CD8-positive, alpha-beta memory T cell (primary cell): ENCODE data around the gene CNTNAP5. TPM values are rescaled to one million over a fixed set of nuclear protein-coding genes. Genes with fewer than 3 reads are reported as not detected.

ENCODE experiments used
- CTCF ChIA-PET: fragments of 350-600 bp; sonication (Branson Sonifier 250); formaldehyde crosslinking; loops from one replicate; lab custom pipeline; 2021; ENCODE audit warnings: antibody characterized with exemption; lab: Charles Lee
- POLR2A ChIA-PET: fragments of 350-600 bp; sonication (Branson Sonifier 250); formaldehyde crosslinking; loops from one replicate; lab custom pipeline; 2021; ENCODE audit warnings: antibody characterized with exemption; lab: Charles Lee
- DNase-seq, 5 donors: peaks; one replicate each; pipeline versions ENCODE4 v3.0.0 to v3.0.0-alpha.2; 2020 to 2022; ENCODE audit warnings: mixed read lengths in 1 of 5
- H3K27ac ChIP-seq: one replicate; pipeline ENCODE4 v1.7.0; 2013; ENCODE audit warnings: low read depth, mild to moderate bottlenecking, low read length, moderate library complexity
- H3K27me3 ChIP-seq: 2 replicates; pipeline ENCODE4 v1.7.0; 2013; ENCODE audit warnings: low read length, mild to moderate bottlenecking; ENCODE audit not compliant: insufficient read depth, poor library complexity, severe bottlenecking
- H3K36me3 ChIP-seq: 2 replicates; pipeline ENCODE4 v1.7.0; 2013; ENCODE audit warnings: mild to moderate bottlenecking, low read length, moderate library complexity; ENCODE audit not compliant: insufficient read depth
- H3K4me1 ChIP-seq: 2 replicates; pipeline ENCODE4 v1.7.0; 2013; ENCODE audit warnings: mild to moderate bottlenecking, low read length, moderate library complexity; ENCODE audit not compliant: insufficient read depth
- H3K4me3 ChIP-seq: 2 replicates; pipeline ENCODE4 v1.7.0; 2013; ENCODE audit warnings: mild to moderate bottlenecking, low read length
- H3K9me3 ChIP-seq: 2 replicates; pipeline ENCODE4 v1.7.0; 2013; ENCODE audit warnings: mild to moderate bottlenecking, low read length
- H3K27ac Mint-ChIP-seq, 8 donors: one replicate each; pipeline ENCODE4 v1.8.0; 2020 to 2021; ENCODE audit warnings: mixed read lengths in 8 of 8, mild to moderate bottlenecking in 6 of 8, inconsistent platforms in 3 of 8, moderate library complexity in 3 of 8
- H3K27me3 Mint-ChIP-seq, 2 donors: one replicate each; pipeline ENCODE4 v1.8.0; 2020 to 2021; ENCODE audit warnings: mixed read lengths in 2 of 2, mild to moderate bottlenecking in 1 of 2, moderate library complexity in 1 of 2
- H3K36me3 Mint-ChIP-seq, 3 donors: one replicate each; pipeline ENCODE4 v1.8.0; 2020 to 2021; ENCODE audit warnings: mixed read lengths in 3 of 3, inconsistent platforms in 1 of 3, mild to moderate bottlenecking in 1 of 3
- H3K4me1 Mint-ChIP-seq, 3 donors: one replicate each; pipeline ENCODE4 v1.8.0; 2020 to 2021; ENCODE audit warnings: mixed read lengths in 3 of 3, inconsistent platforms in 1 of 3, mild to moderate bottlenecking in 1 of 3
- H3K4me3 Mint-ChIP-seq, 7 donors: one replicate each; pipeline ENCODE4 v1.8.0; 2020 to 2021; ENCODE audit warnings: mixed read lengths in 7 of 7, mild to moderate bottlenecking in 6 of 7, moderate library complexity in 4 of 7, inconsistent platforms in 2 of 7
- H3K9me3 Mint-ChIP-seq, 5 donors: one replicate each; pipeline ENCODE4 v1.8.0; 2020 to 2022; ENCODE audit warnings: mixed read lengths in 5 of 5, mild to moderate bottlenecking in 3 of 5, moderate library complexity in 2 of 5, inconsistent platforms in 1 of 5
- polyA plus RNA-seq: library from polyadenylated mRNA; unstranded; fragments of 300-500 nt; fragmentation: Illumina TruSeq; gene quantifications from one replicate; pipeline ENCODE4 v1.2.3, GENCODE V29; 2021
- total RNA-seq, 2 experiments: library from RNA; stranded (reverse); gene quantifications; one replicate each; pipeline ENCODE4 v1.2.3, GENCODE V29; 2021

The CNTNAP5 gene
- total and polyA plus RNA-seq, 3 experiments from 2014 or later: not detected

- Mint-ChIP-seq H3K4me1 (no peaks in the 10 kb centered on the region), H3K27ac (no peak overlapping the region), H3K4me3 (no peak overlapping the region), H3K9me3 (peaks cover 0 to 14% (median 6%) of the 10 kb centered on the region in 5 donors), H3K36me3 (no peaks in the 10 kb centered on the region), H3K27me3 (no peaks in the 10 kb centered on the region)
- no peak for DNase-seq
- CTCF ChIA-PET: no interaction called here
- POLR2A ChIA-PET: no interaction called here
- Histone ChIP-seq H3K27ac (no peak overlapping the region), H3K4me1 (no peaks in the 10 kb centered on the region), H3K4me3 (no peak overlapping the region), H3K36me3 (no peaks in the 10 kb centered on the region), H3K27me3 (no peaks in the 10 kb centered on the region), H3K9me3 (no peaks in the 10 kb centered on the region)
Measured at GRCh38 chr2:124713969-124714368, 688.9 kb downstream of the CNTNAP5 start.

DNA sequence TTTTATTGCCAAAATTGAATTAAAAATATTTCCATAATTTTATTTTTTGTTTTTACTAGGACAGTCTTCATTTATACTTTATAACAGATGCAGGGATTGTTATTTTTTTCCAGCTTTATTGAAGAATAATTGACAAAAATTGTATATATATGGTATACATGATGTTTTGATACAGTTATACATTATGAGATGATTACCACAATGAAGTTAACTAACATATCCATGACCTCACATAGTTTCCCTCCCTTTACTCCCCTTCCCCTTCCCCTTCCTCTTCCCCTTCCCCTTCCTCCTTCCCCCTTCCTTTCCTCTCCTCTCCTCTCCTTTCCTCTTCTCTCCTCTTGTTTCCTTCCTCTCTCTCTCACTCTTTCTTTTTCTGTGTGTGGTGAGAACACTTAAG, 700.1 kb downstream of the CNTNAP5 start:
- Mint-ChIP-seq H3K9me3 (peaks cover 0 to 16% (median 3%) of the 10 kb centered on the region in 5 donors), H3K36me3 (no peaks in the 10 kb centered on the region), H3K27me3 (no peaks in the 10 kb centered on the region), H3K4me1 (no peaks in the 10 kb centered on the region), H3K4me3 (no peak overlapping the region), H3K27ac (no peak overlapping the region)
- Histone ChIP-seq H3K27me3 (no peaks in the 10 kb centered on the region), H3K4me3 (no peak overlapping the region), H3K27ac (no peak overlapping the region), H3K9me3 (no peaks in the 10 kb centered on the region), H3K4me1 (no peaks in the 10 kb centered on the region), H3K36me3 (no peaks in the 10 kb centered on the region)
- CTCF ChIA-PET: no interaction called here
- DNase-seq: no peak
- POLR2A ChIA-PET: no interaction called here

GRCh38 chr2:124740636-124741035, 715.5 kb downstream of the CNTNAP5 start:
- H3K4me3 ChIP-seq: no peak overlapping the region
- no peaks in the 10 kb centered on the region for H3K4me1 ChIP-seq
- H3K9me3 ChIP-seq: no peaks in the 10 kb centered on the region
- H3K27ac ChIP-seq: no peak overlapping the region
- no peak for DNase-seq
- Mint-ChIP-seq H3K36me3 (no peaks in the 10 kb centered on the region), H3K4me1 (no peaks in the 10 kb centered on the region), H3K9me3 (peaks cover 5 to 22% (median 10%) of the 10 kb centered on the region in 5 donors), H3K27ac (no peak overlapping the region), H3K27me3 (no peaks in the 10 kb centered on the region), H3K4me3 (no peak overlapping the region)
- no peaks in the 10 kb centered on the region for H3K27me3 ChIP-seq
- no peaks in the 10 kb centered on the region for H3K36me3 ChIP-seq
- ChIA-PET POLR2A (no interaction called here), CTCF (no interaction called here)

DNA sequence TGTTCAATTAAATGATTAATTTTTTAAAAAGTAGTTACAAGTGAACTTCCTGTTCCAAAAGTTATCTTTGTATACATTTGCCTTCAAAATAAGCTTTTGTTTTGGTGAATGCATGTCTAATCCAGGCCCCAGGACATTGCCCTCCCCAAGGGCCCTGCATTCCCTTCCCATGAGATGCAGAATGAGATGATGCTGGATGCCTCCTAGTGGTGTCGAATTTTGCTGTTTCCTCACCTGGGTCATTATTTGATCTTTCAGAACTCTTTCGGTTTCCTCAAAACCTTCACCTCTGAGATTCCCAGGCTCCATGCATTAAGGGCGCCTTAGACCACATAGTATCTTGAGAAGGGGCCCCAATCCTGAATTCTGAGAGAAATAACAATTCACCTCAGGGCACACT, 728.8 kb downstream of the CNTNAP5 start:
- Histone ChIP-seq H3K9me3 (no peaks in the 10 kb centered on the region), H3K4me3 (no peak overlapping the region), H3K36me3 (no peaks in the 10 kb centered on the region), H3K27me3 (no peaks in the 10 kb centered on the region), H3K27ac (no peak overlapping the region), H3K4me1 (no peaks in the 10 kb centered on the region)
- DNase-seq: no peak
- H3K27ac Mint-ChIP-seq: no peak overlapping the region
- ChIA-PET POLR2A (no interaction called here), CTCF (no interaction called here)
- peaks cover 1 to 15% (median 7%) of the 10 kb centered on the region in 5 donors for H3K9me3 Mint-ChIP-seq
- H3K36me3 Mint-ChIP-seq: no peaks in the 10 kb centered on the region
- no peaks in the 10 kb centered on the region for H3K4me1 Mint-ChIP-seq
- no peak overlapping the region for H3K4me3 Mint-ChIP-seq
- no peaks in the 10 kb centered on the region for H3K27me3 Mint-ChIP-seq

DNA sequence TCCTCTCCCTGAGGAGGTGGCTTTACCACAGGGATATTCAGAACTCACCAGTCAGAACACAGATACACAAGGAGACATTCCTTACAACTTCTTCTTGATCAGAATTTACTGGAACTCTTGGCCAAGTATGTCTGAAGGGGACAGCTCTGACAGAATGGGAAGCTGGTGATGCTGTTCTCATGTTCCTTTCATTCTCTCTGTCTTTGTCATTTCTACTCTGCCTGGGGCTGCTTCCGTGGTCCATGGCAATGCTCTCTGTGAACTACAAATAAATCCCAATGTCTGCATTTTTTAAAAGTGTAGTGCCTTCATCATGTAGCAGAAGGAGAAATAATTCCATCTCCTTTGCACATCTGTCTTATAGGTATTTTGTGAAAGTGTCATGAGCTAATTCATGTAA, 730.3 kb downstream of the CNTNAP5 start:
- no peaks in the 10 kb centered on the region for H3K4me1 ChIP-seq

DNA sequence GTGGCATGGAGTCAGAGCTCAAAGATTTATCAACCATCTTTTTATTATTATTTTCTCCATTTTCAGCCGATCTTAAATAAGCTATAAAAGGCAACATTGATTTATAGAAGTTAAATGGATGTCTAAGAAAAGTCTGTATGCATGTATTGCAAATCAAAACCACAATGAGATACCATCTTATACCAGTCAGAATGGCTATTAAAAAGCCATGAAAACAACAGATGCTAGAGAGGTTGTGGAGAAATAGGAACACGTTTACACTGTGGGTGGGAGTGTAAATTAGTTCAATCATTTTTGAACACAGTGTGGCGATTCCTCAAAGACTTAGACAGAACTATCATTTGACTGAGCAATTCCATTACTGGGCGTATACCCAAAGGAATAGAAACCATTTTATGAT, 731.0 kb downstream of the CNTNAP5 start:
- POLR2A ChIA-PET: no interaction called here
- H3K27me3 ChIP-seq: no peaks in the 10 kb centered on the region
- DNase-seq: no peak
- Mint-ChIP-seq H3K27ac (no peak overlapping the region), H3K27me3 (no peaks in the 10 kb centered on the region), H3K9me3 (peaks cover 0 to 13% (median 3%) of the 10 kb centered on the region in 5 donors), H3K4me1 (no peaks in the 10 kb centered on the region), H3K36me3 (no peaks in the 10 kb centered on the region), H3K4me3 (no peak overlapping the region)
- no peaks in the 10 kb centered on the region for H3K4me1 ChIP-seq
- no peaks in the 10 kb centered on the region for H3K9me3 ChIP-seq
- no peak overlapping the region for H3K27ac ChIP-seq
- no peaks in the 10 kb centered on the region for H3K36me3 ChIP-seq
- CTCF ChIA-PET: no interaction called here
- H3K4me3 ChIP-seq: no peak overlapping the region

More for the DNA sequence above, 730.3 kb downstream of the CNTNAP5 start:
- Histone ChIP-seq H3K36me3 (no peaks in the 10 kb centered on the region), H3K27ac (no peak overlapping the region), H3K4me3 (no peak overlapping the region), H3K9me3 (no peaks in the 10 kb centered on the region), H3K27me3 (no peaks in the 10 kb centered on the region)
- H3K4me1 Mint-ChIP-seq: no peaks in the 10 kb centered on the region
- no peak overlapping the region for H3K27ac Mint-ChIP-seq
- ChIA-PET POLR2A (no interaction called here), CTCF (no interaction called here)
- no peak overlapping the region for H3K4me3 Mint-ChIP-seq
- DNase-seq: no peak
- H3K36me3 Mint-ChIP-seq: no peaks in the 10 kb centered on the region
- H3K9me3 Mint-ChIP-seq: peaks cover 0 to 13% (median 3%) of the 10 kb centered on the region in 5 donors
- H3K27me3 Mint-ChIP-seq: no peaks in the 10 kb centered on the region

DNA sequence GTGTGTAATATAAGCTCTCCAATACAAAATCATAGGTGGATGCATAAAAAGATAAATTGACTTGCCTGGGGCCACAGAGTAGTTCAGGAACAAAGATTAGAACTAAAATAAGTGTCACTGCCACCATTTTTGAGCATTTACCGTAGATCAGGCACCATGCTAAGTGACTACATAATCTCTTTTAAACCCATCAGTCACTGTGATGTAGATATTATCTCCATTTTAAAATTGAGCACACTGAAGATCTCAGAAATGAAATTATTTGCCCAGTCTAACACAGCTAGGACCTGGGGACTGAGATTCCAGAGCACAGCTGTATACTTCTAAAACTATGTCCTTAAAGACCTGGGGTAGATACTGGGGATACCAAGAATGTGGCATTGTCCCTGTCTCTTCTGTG, 737.3 kb downstream of the CNTNAP5 start:
- peaks cover 0 to 6% (median 2%) of the 10 kb centered on the region in 5 donors for H3K9me3 Mint-ChIP-seq

DNA sequence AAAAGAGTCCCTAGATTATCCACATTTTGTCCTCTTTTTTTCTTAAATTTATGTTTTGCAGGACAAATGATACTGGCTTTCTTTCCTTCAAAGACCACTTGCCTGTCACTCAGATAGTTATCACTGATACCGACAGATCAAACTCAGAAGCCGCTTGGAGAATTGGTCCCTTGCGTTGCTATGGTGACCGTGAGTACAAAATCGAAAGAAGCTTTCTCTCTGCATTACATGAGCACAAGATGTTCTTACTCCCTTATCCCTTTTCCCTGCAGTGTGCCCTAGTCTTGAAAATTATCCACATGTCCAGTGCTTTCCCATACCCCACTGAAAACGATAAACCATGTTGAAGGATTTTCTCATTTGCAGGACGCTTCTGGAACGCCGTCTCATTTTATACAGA, 738.5 kb downstream of the CNTNAP5 start:
- H3K4me1 ChIP-seq: no peaks in the 10 kb centered on the region
- DNase-seq: no peak
- ChIA-PET CTCF (no interaction called here), POLR2A (no interaction called here)
- Mint-ChIP-seq H3K4me3 (no peak overlapping the region), H3K27ac (no peak overlapping the region), H3K9me3 (peaks cover 0 to 5% (median 0%) of the 10 kb centered on the region in 5 donors), H3K27me3 (no peaks in the 10 kb centered on the region), H3K4me1 (no peaks in the 10 kb centered on the region), H3K36me3 (no peaks in the 10 kb centered on the region)
- H3K36me3 ChIP-seq: no peaks in the 10 kb centered on the region
- H3K9me3 ChIP-seq: no peaks in the 10 kb centered on the region
- no peaks in the 10 kb centered on the region for H3K27me3 ChIP-seq
- H3K4me3 ChIP-seq: no peak overlapping the region
- no peak overlapping the region for H3K27ac ChIP-seq

More for the DNA sequence above, 737.3 kb downstream of the CNTNAP5 start:
- Mint-ChIP-seq H3K27me3 (no peaks in the 10 kb centered on the region), H3K36me3 (no peaks in the 10 kb centered on the region), H3K4me3 (no peak overlapping the region), H3K4me1 (no peaks in the 10 kb centered on the region), H3K27ac (no peak overlapping the region)
- Histone ChIP-seq H3K27ac (no peak overlapping the region), H3K36me3 (no peaks in the 10 kb centered on the region), H3K4me1 (no peaks in the 10 kb centered on the region), H3K9me3 (no peaks in the 10 kb centered on the region), H3K27me3 (no peaks in the 10 kb centered on the region), H3K4me3 (no peak overlapping the region)
- no peak for DNase-seq
- CTCF ChIA-PET: no interaction called here
- POLR2A ChIA-PET: no interaction called here

DNA sequence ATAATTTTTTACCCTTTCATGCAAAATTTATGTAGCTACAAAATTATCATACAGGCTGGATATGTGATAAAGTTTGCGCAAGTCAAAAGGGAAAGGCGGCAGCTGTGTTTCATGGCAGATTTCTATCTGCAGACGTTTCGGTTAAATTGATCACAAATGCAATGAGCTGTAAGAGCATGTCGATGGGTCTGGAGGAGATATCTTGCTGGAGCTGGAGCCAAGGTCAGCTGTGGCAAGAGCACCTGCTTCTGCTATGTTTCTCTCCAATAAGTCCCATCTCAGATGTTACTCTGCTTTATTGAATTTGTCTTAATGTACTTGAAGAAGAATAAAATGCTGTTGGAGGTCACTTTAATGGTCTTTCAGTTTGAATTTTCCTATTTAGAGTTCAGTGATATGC, 749.7 kb downstream of the CNTNAP5 start:
- ChIA-PET POLR2A (no interaction called here), CTCF (no interaction called here)
- no peak for DNase-seq
- no peak overlapping the region for H3K4me3 ChIP-seq
- Mint-ChIP-seq H3K9me3 (peaks cover 0 to 16% (median 12%) of the 10 kb centered on the region in 5 donors), H3K27ac (no peak overlapping the region), H3K36me3 (no peaks in the 10 kb centered on the region), H3K4me1 (no peaks in the 10 kb centered on the region), H3K4me3 (no peak overlapping the region), H3K27me3 (no peaks in the 10 kb centered on the region)
- no peaks in the 10 kb centered on the region for H3K36me3 ChIP-seq
- no peak overlapping the region for H3K27ac ChIP-seq
- no peaks in the 10 kb centered on the region for H3K4me1 ChIP-seq
- no peaks in the 10 kb centered on the region for H3K27me3 ChIP-seq
- no peaks in the 10 kb centered on the region for H3K9me3 ChIP-seq
